ENCODE results near the gene FOXC1.

The FOXC1 gene

GRCh38 chr6:1631251-1631650, 21.5 kb downstream of the FOXC1 start:
- no peak for TF ChIP-seq CTCF (conservative IDR thresholded peaks at IDR 0.05; ENCODE audit: low read length)
- DNase-seq (ENCODE audit: low read depth), result no peak
- H3K4me3 ChIP-seq (ENCODE audit: low read length), result no peak overlapping the region

DNA sequence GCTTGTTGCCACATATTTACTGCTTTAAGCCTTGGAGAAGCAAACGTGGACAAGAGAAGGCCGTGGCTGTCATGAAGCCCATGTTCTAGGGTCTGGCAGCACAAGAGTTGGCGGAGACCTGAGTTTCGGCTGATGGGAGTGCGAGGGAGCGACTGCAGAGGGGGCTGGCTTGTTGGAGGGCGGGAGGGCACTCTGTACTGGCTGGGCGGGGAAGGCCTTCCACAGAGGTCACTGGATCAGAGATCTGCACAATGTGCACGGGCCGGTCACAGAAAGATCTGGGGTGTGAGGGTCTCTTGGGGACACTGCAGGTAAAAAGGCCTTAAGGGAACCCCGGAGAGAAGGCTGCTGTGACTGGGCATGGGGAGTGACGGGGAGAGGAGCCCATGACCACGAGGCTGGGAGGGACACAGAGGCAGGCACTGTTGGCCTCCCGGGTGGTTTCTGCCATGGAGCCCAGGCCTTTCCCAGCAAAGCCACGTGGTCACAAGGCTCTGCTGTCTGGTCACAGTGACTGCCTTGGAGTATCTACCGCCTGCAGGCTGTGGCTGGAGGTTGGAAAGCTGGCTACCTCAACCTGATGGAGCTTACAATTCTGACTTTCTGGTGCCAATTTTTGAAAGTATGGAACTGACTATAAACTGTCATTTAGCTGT, 23.8 kb downstream of the FOXC1 start:
- TF ChIP-seq CTCF (conservative IDR thresholded peaks at IDR 0.05; ENCODE audit: low read length), result no peak
- no peak overlapping the region for H3K4me3 ChIP-seq (ENCODE audit: low read length)
- no peak for DNase-seq (ENCODE audit: low read depth)

GRCh38 chr6:1634081-1634480, 24.4 kb downstream of the FOXC1 start:
- no peak for DNase-seq (ENCODE audit: low read depth)
- H3K4me3 ChIP-seq (ENCODE audit: low read length), result no peak overlapping the region
- TF ChIP-seq CTCF (conservative IDR thresholded peaks at IDR 0.05; ENCODE audit: low read length), result no peak

DNA sequence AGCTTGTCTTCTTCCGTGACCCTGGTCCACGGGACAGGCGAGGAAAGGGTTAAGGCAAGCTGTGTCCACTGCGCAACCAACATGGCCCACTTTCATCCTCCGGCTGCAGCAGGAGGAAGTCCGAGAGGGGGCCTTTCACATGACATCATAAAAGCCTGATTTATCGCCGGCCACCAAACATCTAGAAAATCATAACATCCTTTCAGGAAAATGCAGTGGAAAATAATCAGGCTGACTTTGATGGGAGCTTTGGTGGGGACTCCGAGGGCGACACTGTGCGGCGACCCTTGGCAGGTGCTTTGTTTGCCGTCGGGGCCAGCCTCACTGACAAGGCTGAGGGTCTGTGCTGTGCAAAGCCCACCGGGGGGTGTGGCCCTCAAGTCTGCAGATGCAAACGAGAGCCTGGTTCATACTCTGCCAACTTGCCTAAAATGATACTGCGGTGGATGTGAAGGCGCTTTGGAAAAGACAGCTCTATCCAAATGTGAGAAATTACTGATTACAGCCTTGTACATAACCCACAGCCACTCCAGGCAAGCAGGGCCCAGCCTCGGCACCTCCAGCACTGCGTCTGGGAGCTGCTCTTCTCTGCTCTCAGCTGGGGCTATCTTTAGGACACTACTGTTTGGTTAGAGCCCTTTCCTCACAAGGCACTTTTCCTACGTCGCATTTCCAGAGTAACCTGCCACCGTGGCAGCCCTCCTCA, 25.7 kb downstream of the FOXC1 start:
- TF ChIP-seq CTCF (conservative IDR thresholded peaks at IDR 0.05; ENCODE audit: low read length), result no peak
- no peak for DNase-seq (ENCODE audit: low read depth)
- no peak overlapping the region for H3K4me3 ChIP-seq (ENCODE audit: low read length)

DNA sequence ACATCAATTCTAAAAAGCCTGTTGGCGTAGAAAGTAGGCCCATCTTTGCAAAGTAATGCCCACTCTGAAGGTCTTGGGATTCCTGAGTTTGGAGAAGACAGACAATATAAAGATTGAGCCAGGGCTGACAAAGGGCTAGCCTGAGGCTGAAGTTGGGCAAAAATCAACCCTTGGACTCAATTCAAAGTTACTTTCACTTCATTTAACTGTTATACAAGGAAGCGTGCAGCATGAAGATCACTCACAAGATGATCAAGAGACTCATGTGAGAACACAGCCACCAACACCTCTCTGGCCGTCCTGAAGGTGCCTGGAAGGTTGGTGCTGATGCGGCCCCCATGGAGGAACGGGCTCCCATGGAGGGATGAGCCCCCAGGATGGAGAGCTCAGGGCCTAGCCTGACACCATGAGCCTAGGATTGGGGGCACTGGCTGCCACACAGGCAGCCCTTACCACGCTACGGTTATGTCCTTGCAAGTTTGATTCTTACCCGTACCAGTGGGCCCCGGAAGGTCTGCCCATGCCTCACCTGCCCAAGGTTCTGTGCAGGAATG, 26.6 kb downstream of the FOXC1 start:
- no peak for TF ChIP-seq CTCF (conservative IDR thresholded peaks at IDR 0.05; ENCODE audit: low read length)
- H3K4me3 ChIP-seq (ENCODE audit: low read length), result no peak overlapping the region
- no peak for DNase-seq (ENCODE audit: low read depth)

GRCh38 chr6:1636971-1637871, 27.5 kb downstream of the FOXC1 start:
- TF ChIP-seq CTCF (conservative IDR thresholded peaks at IDR 0.05; ENCODE audit: low read length), result no peak
- no peak for DNase-seq (ENCODE audit: low read depth)
- no peak overlapping the region for H3K4me3 ChIP-seq (ENCODE audit: low read length)
